HEK293 (cell line): ENCODE measurements around the gene SPTLC1.

ENCODE experiments used
- CTCF ChIA-PET: fragments of 350-600 bp; formaldehyde crosslinking; extraction: SDS; loops from one replicate; lab custom pipeline; 2021; ENCODE audit warnings: antibody characterized with exemption; lab: Yijun Ruan, JAX
- POLR2A ChIA-PET: fragments of 300-600 bp; formaldehyde crosslinking; extraction: SDS; loops from one replicate; lab custom pipeline; 2020; ENCODE audit warnings: antibody characterized with exemption, inconsistent platforms; lab: Yijun Ruan, JAX
- H3K27ac ChIP-seq: fragments of 200-500 bp; sonication (Bioruptor generic); 2 replicates; pipeline ENCODE4 v1.5.1; 2014; ENCODE audit warnings: low read depth, low read length, control low read depth, inconsistent platforms; ENCODE audit errors: extremely low read depth
- H3K36me3 ChIP-seq, 2 experiments: fragments of 200-500 bp in 1 of 2; sonication (Bioruptor generic) in 1 of 2; 1 replicate in 1 of 2; 2 replicates in 1 of 2; pipeline ENCODE4 v1.5.1; 2014 to 2017; ENCODE audit warnings: inconsistent platforms in 2 of 2, low read length in 2 of 2; ENCODE audit not compliant: control insufficient read depth in 2 of 2, insufficient read depth in 1 of 2
- H3K4me1 ChIP-seq: fragments of 200-500 bp; sonication (Bioruptor generic); 2 replicates; pipeline ENCODE4 v1.5.1; 2014; ENCODE audit warnings: mild to moderate bottlenecking, low read length, inconsistent platforms; ENCODE audit not compliant: control insufficient read depth, insufficient read depth
- H3K4me3 ChIP-seq: 2 replicates; pipeline ENCODE4 v1.5.1; 2011; ENCODE audit warnings: low read depth, mild to moderate bottlenecking, control low read depth, low read length, moderate library complexity
- H3K9me3 ChIP-seq: fragments of 200-500 bp; sonication (Bioruptor generic); 2 replicates; pipeline ENCODE4 v1.5.1; 2014; ENCODE audit warnings: low read depth, low read length, inconsistent platforms; ENCODE audit not compliant: control insufficient read depth, insufficient read depth
- ELK4 ChIP-seq: IDR thresholded peaks from 2 replicates; pipeline ENCODE4 v1.6.1; 2011; ENCODE audit warnings: mild to moderate bottlenecking, low read depth, low read length, borderline replicate concordance
- FEZF1 ChIP-seq: fragments of 450-650 bp; formaldehyde crosslinking; IDR thresholded peaks from 2 replicates; pipeline ENCODE4 v1.5.1; 2016; ENCODE audit warnings: missing biosample characterization, missing genetic modification characterization
- RBAK ChIP-seq: fragments of 450-650 bp; formaldehyde crosslinking; IDR thresholded peaks from 2 replicates; pipeline ENCODE4 v1.5.1; 2016; ENCODE audit warnings: missing biosample characterization, missing genetic modification characterization
- SETDB1 ChIP-seq: IDR thresholded peaks from one replicate; pipeline ENCODE4 v1.6.1; 2017; ENCODE audit warnings: mild to moderate bottlenecking, low read length, moderate library complexity, mixed read lengths; ENCODE audit not compliant: insufficient read length
- WT1 ChIP-seq: fragments of 450-650 bp; formaldehyde crosslinking; IDR thresholded peaks from 2 replicates; pipeline ENCODE4 v1.5.1; 2016; ENCODE audit warnings: missing biosample characterization, missing genetic modification characterization
- ZBTB20 ChIP-seq: fragments of 450-650 bp; formaldehyde crosslinking; IDR thresholded peaks from 2 replicates; pipeline ENCODE4 v1.5.1; 2016; ENCODE audit warnings: missing biosample characterization, missing genetic modification characterization
- ZBTB21 ChIP-seq: fragments of 450-650 bp; formaldehyde crosslinking; IDR thresholded peaks from 2 replicates; pipeline ENCODE4 v1.5.1; 2017; ENCODE audit warnings: missing biosample characterization, missing genetic modification characterization
- ZBTB48 ChIP-seq: fragments of 450-650 bp; formaldehyde crosslinking; IDR thresholded peaks from 2 replicates; pipeline ENCODE4 v1.5.1; 2016; ENCODE audit warnings: missing biosample characterization, missing genetic modification characterization
- ZBTB8A ChIP-seq: fragments of 450-650 bp; formaldehyde crosslinking; IDR thresholded peaks from 2 replicates; pipeline ENCODE4 v1.5.1; 2016; ENCODE audit warnings: missing biosample characterization, missing genetic modification characterization
- ZNF10 ChIP-seq: fragments of 450-650 bp; formaldehyde crosslinking; IDR thresholded peaks from 2 replicates; pipeline ENCODE4 v1.5.1; 2017; ENCODE audit warnings: missing biosample characterization, missing genetic modification characterization
- ZNF114 ChIP-seq: fragments of 450-650 bp; formaldehyde crosslinking; IDR thresholded peaks from 2 replicates; pipeline ENCODE4 v1.5.0; 2017; ENCODE audit warnings: missing biosample characterization, missing genetic modification characterization
- ZNF169 ChIP-seq: fragments of 450-650 bp; formaldehyde crosslinking; IDR thresholded peaks from 2 replicates; pipeline ENCODE4 v1.5.1; 2016; ENCODE audit warnings: missing biosample characterization, missing genetic modification characterization
- ZNF202 ChIP-seq: fragments of 450-650 bp; formaldehyde crosslinking; IDR thresholded peaks from 2 replicates; pipeline ENCODE4 v1.5.1; 2016; ENCODE audit warnings: missing biosample characterization, missing genetic modification characterization, borderline replicate concordance
- ZNF223 ChIP-seq: fragments of 450-650 bp; formaldehyde crosslinking; IDR thresholded peaks from 2 replicates; pipeline ENCODE4 v1.5.1; 2016; ENCODE audit warnings: missing biosample characterization, missing genetic modification characterization
- ZNF274 ChIP-seq, 2 experiments: fragments of 200-500 bp in 1 of 2; fragments of 450-650 bp in 1 of 2; sonication (Bioruptor generic) in 1 of 2; formaldehyde crosslinking in 1 of 2; IDR thresholded peaks; 2 replicates each; pipeline versions ENCODE4 v1.5.1 to v1.6.1; 2014 to 2016; ENCODE audit warnings: borderline replicate concordance in 1 of 2, inconsistent platforms in 1 of 2, low read length in 1 of 2, missing biosample characterization in 1 of 2, missing genetic modification characterization in 1 of 2
- ZNF292 ChIP-seq: fragments of 450-650 bp; formaldehyde crosslinking; IDR thresholded peaks from 2 replicates; pipeline ENCODE4 v1.5.1; 2016; ENCODE audit warnings: low read depth, missing biosample characterization, missing genetic modification characterization, borderline replicate concordance
- ZNF341 ChIP-seq: fragments of 450-650 bp; formaldehyde crosslinking; IDR thresholded peaks from 2 replicates; pipeline ENCODE4; 2016; ENCODE audit warnings: low read depth, missing biosample characterization, missing genetic modification characterization
- ZNF354C ChIP-seq: fragments of 450-650 bp; formaldehyde crosslinking; IDR thresholded peaks from 2 replicates; pipeline ENCODE4 v1.5.1; 2016; ENCODE audit warnings: missing biosample characterization, missing genetic modification characterization, low read depth, borderline replicate concordance
- ZNF366 ChIP-seq: fragments of 450-650 bp; formaldehyde crosslinking; conservative IDR thresholded peaks from 2 replicates; pipeline ENCODE4 v1.5.1; 2016; ENCODE audit warnings: missing biosample characterization, missing genetic modification characterization
- ZNF416 ChIP-seq: fragments of 450-650 bp; formaldehyde crosslinking; IDR thresholded peaks from 2 replicates; pipeline ENCODE4 v1.5.1; 2016; ENCODE audit warnings: missing biosample characterization, missing genetic modification characterization
- ZNF473 ChIP-seq: fragments of 450-650 bp; formaldehyde crosslinking; IDR thresholded peaks from 2 replicates; pipeline ENCODE4 v1.5.1; 2017; ENCODE audit warnings: missing biosample characterization, missing genetic modification characterization
- ZNF514 ChIP-seq: fragments of 450-650 bp; formaldehyde crosslinking; IDR thresholded peaks from 2 replicates; pipeline ENCODE4 v1.5.1; 2016; ENCODE audit warnings: missing biosample characterization, missing genetic modification characterization
- ZNF518A ChIP-seq: fragments of 450-650 bp; formaldehyde crosslinking; conservative IDR thresholded peaks from 2 replicates; pipeline ENCODE4 v1.5.1; 2016; ENCODE audit warnings: low read depth, missing biosample characterization, missing genetic modification characterization
- ZNF555 ChIP-seq: fragments of 450-650 bp; formaldehyde crosslinking; conservative IDR thresholded peaks from 2 replicates; pipeline ENCODE4 v1.5.1; 2017; ENCODE audit warnings: missing biosample characterization, mild to moderate bottlenecking, missing genetic modification characterization, inconsistent platforms
- ZNF560 ChIP-seq: fragments of 450-650 bp; formaldehyde crosslinking; IDR thresholded peaks from 2 replicates; pipeline ENCODE4 v1.5.1; 2017; ENCODE audit warnings: missing biosample characterization, missing genetic modification characterization, borderline replicate concordance
- ZNF837 ChIP-seq: fragments of 450-650 bp; formaldehyde crosslinking; IDR thresholded peaks from 2 replicates; pipeline ENCODE4 v1.5.1; 2016; ENCODE audit warnings: missing biosample characterization, missing genetic modification characterization

Gene SPTLC1

GRCh38 chr9:92036411-92036746 is 78.8 kb downstream of the SPTLC1 start (continued):
- no peak for TF ChIP-seq ZNF518A (tag by site-specific recombination)
- no peak for TF ChIP-seq ZNF366 (tag by site-specific recombination)
- TF ChIP-seq, all 188 proteins: peak for 0

- H3K9me3 ChIP-seq = no peaks in the 10 kb centered on the region
- H3K27ac ChIP-seq = no peak overlapping the region
- H3K36me3 ChIP-seq = peaks cover 0 to 66% of the 10 kb centered on the region in 2 experiments; a peak in 1 of 3 replicates
- CTCF ChIA-PET = interaction anchor here (1.9 kb wide), 1 partner anchor 81 kb away, joined by 9 read pairs; no protein-coding TSS in a partner anchor
- H3K4me1 ChIP-seq = no peaks in the 10 kb centered on the region
- no peak for TF ChIP-seq RBAK
- TF ChIP-seq ZNF114 (tag by site-specific recombination) = no peak
- no peak for TF ChIP-seq FEZF1 (tag by site-specific recombination)
- TF ChIP-seq ZNF169 = no peak
- TF ChIP-seq ZNF274 (IDR thresholded peaks at IDR 0.05; ENCODE audit: low read length) = no peak
- no peak for TF ChIP-seq ZNF274 (tag by site-specific recombination; IDR thresholded peaks at IDR 0.05; ENCODE audit: borderline replicate concordance)
- TF ChIP-seq ZNF473 (tag by site-specific recombination) = no peak
- TF ChIP-seq ZNF10 (tag by site-specific recombination) = no peak
- TF ChIP-seq WT1 (tag by site-specific recombination) = no peak
- TF ChIP-seq ZNF202 (tag by site-specific recombination) = no peak
- no peak for TF ChIP-seq ZNF560 (tag by site-specific recombination)
- no peak for TF ChIP-seq ZNF837 (tag by site-specific recombination)
- no peak for TF ChIP-seq ZNF416 (tag by site-specific recombination)
- TF ChIP-seq ZBTB21 (tag by site-specific recombination) = no peak
- no peak for TF ChIP-seq ZBTB8A (tag by site-specific recombination)
- no peak for TF ChIP-seq ZNF223 (tag by site-specific recombination)
- no peak overlapping the region for H3K4me3 ChIP-seq
- POLR2A ChIA-PET = no interaction called here
Observed at GRCh38 chr9:92035687-92036410, 79.4 kb downstream of the SPTLC1 start.

GRCh38 chr9:92035146-92035545 is 80.1 kb downstream of the SPTLC1 start:
- ChIA-PET POLR2A (no interaction called here), CTCF (interaction anchor here (0.6 kb wide), 3 partner anchors 33 to 100 kb away, joined by 3 read pairs; no protein-coding TSS in a partner anchor)
- no peaks in the 10 kb centered on the region for H3K4me1 ChIP-seq
- no peak overlapping the region for H3K4me3 ChIP-seq
- H3K9me3 ChIP-seq = no peaks in the 10 kb centered on the region
- H3K27ac ChIP-seq = no peak overlapping the region
- H3K36me3 ChIP-seq = peaks cover 0 to 63% of the 10 kb centered on the region in 2 experiments; a peak in 1 of 3 replicates
- TF ChIP-seq ZBTB20 (tag by site-specific recombination) (no peak), ZNF354C (tag by site-specific recombination) (no peak), ZNF292 (tag by site-specific recombination) (no peak), ZBTB48 (no peak), ELK4 (no peak), ZNF555 (tag by site-specific recombination) (no peak), ZNF341 (tag by site-specific recombination) (no peak), SETDB1 (no peak), ZNF514 (tag by site-specific recombination) (no peak)
